Measurements from ENCODE around the gene PLXNB1.
"Not testable (repeated sequence)": the region's sequence is repeated elsewhere in the genome, so short reads cannot be mapped to it uniquely, and the experiment has no call there.

Gene PLXNB1

GRCh38 chr3:48429960-48430707 is at the start of gene PLXNB1:
Gene PLXNB1 (minus strand): TSS chr3:48430086. CDS start chr3:48424611, 5,475 bp downstream.
- peak; percentile 58 for DNase-seq

GRCh38 chr3:48478626-48479555 is 49.0 kb upstream of the PLXNB1 start:
- DNase-seq = no peak

GRCh38 chr3:48477959-48478520 is 48.2 kb upstream of the PLXNB1 start:
- DNase-seq = no peak

- DNase-seq = no peak
Measured at GRCh38 chr3:48476426-48477053, 46.7 kb upstream of the PLXNB1 start.

GRCh38 chr3:48475188-48475587 is 45.3 kb upstream of the PLXNB1 start:
- DNase-seq = no peak

- DNase-seq = no peak
Measured at GRCh38 chr3:48474619-48475018, 44.7 kb upstream of the PLXNB1 start.

GRCh38 chr3:48474031-48474430 is 44.1 kb upstream of the PLXNB1 start:
- not testable (repeated sequence) for DNase-seq

GRCh38 chr3:48473617-48473952 is 43.7 kb upstream of the PLXNB1 start:
- no peak for DNase-seq

- peak; percentile 70 for DNase-seq
Measured at GRCh38 chr3:48472923-48473616, 43.2 kb upstream of the PLXNB1 start.

- DNase-seq = no peak
Measured at GRCh38 chr3:48472673-48472922, 42.7 kb upstream of the PLXNB1 start.

- DNase-seq = no peak
Measured at GRCh38 chr3:48470286-48470685, 40.4 kb upstream of the PLXNB1 start.

- no peak for DNase-seq
Measured at GRCh38 chr3:48469046-48469915, 39.4 kb upstream of the PLXNB1 start.

- no peak for DNase-seq
Measured at GRCh38 chr3:48468329-48468731, 38.4 kb upstream of the PLXNB1 start.

GRCh38 chr3:48467473-48468267 is 37.8 kb upstream of the PLXNB1 start:
- no peak for DNase-seq

- no peak for DNase-seq
Measured at GRCh38 chr3:48467110-48467454, 37.2 kb upstream of the PLXNB1 start.

- no peak for DNase-seq
Measured at GRCh38 chr3:48466386-48467109, 36.7 kb upstream of the PLXNB1 start.

GRCh38 chr3:48465531-48466378 is 35.9 kb upstream of the PLXNB1 start:
- DNase-seq = peak; percentile 63

GRCh38 chr3:48465237-48465530 is 35.3 kb upstream of the PLXNB1 start:
- DNase-seq = no peak

GRCh38 chr3:48464713-48465221 is 34.9 kb upstream of the PLXNB1 start:
- DNase-seq = no peak
